ENCODE results near the gene INAFM2. TPM values are rescaled to one million over a fixed set of nuclear protein-coding genes. Genes with fewer than 3 reads are reported as not detected.

INAFM2 gene
- total RNA-seq, 1 experiment from 2014 or later = 8.8 TPM

DNA sequence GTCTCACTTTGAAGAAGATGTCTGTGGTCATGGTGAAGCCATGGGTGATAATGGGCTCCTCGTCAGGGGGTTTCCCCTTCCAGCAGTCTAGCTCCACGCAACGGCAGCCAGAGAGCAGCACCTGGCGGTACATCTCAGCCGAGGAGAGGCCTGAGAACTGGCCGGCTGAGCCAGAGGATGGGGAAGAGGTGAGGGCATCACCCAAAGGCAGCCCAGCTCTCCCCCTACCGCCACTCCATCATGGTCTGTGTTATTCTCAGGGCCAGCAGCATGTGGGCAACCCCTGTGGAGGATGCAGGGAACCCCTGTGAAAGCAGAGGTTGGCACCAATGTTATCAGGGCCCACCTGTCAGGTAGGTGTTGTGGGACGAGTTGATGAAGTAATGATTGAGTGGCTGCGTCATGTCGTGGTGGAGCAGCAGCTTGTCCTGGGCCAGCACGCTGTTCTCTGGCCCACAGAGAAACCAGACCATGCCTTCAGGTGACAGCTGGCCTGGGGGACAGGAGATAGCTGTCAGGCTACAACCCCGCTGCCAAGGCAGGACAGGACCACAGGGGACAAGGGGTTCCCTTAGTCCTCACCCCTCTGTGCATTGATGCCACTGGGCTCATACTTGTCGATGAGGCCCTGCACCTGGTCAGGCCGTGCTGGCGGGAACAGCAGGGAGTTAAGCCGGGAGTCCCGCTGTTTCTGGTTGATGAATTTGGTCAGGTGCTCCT lies 25.1 kb upstream of the INAFM2 start:
- POLR2A ChIA-PET = no interaction called here
- no peak overlapping the region for H3K27ac ChIP-seq (ENCODE audit: low read depth, low read length)
- H3K4me1 ChIP-seq (ENCODE audit: control insufficient read depth in 1 of 2, insufficient read depth in 2 of 2, low read length in 2 of 2) = peaks cover 4 to 5% of the 10 kb centered on the region in 2 experiments; a peak in 2 of 4 replicates
- no peaks in the 10 kb centered on the region for H3K79me2 ChIP-seq (ENCODE audit: insufficient read depth, low read length)
- H3K9me2 ChIP-seq (ENCODE audit: insufficient read depth) = no peaks in the 10 kb centered on the region
- no peak for TF ChIP-seq ZFX (IDR thresholded peaks at IDR 0.05)
- no peak for TF ChIP-seq YY1 (IDR thresholded peaks at IDR 0.05; ENCODE audit: extremely low read depth, insufficient replicate concordance, low read depth, low read length)
- no peak for TF ChIP-seq RAD21 (IDR thresholded peaks at IDR 0.05; ENCODE audit: low read depth)
- TF ChIP-seq CBX3 (IDR thresholded peaks at IDR 0.05; ENCODE audit: low read depth) = no peak
- no peak for TF ChIP-seq SRF (IDR thresholded peaks at IDR 0.05; ENCODE audit: low read depth)
- TF ChIP-seq, protein P1, sequence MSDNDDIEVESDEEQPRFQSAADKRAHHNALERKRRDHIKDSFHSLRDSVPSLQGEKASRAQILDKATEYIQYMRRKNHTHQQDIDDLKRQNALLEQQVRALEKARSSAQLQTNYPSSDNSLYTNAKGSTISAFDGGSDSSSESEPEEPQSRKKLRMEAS (IDR thresholded peaks at IDR 0.05) = no peak
- TF ChIP-seq, protein P2, sequence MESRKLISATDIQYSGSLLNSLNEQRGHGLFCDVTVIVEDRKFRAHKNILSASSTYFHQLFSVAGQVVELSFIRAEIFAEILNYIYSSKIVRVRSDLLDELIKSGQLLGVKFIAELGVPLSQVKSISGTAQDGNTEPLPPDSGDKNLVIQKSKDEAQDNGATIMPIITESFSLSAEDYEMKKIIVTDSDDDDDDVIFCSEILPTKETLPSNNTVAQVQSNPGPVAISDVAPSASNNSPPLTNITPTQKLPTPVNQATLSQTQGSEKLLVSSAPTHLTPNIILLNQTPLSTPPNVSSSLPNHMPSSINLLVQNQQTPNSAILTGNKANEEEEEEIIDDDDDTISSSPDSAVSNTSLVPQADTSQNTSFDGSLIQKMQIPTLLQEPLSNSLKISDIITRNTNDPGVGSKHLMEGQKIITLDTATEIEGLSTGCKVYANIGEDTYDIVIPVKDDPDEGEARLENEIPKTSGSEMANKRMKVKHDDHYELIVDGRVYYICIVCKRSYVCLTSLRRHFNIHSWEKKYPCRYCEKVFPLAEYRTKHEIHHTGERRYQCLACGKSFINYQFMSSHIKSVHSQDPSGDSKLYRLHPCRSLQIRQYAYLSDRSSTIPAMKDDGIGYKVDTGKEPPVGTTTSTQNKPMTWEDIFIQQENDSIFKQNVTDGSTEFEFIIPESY (IDR thresholded peaks at IDR 0.05; ENCODE audit: extremely low read depth, insufficient replicate concordance, low read length) = no peak
- no peak for TF ChIP-seq ELF1 (IDR thresholded peaks at IDR 0.05; ENCODE audit: borderline replicate concordance, low read depth)
- TF ChIP-seq, protein P3, sequence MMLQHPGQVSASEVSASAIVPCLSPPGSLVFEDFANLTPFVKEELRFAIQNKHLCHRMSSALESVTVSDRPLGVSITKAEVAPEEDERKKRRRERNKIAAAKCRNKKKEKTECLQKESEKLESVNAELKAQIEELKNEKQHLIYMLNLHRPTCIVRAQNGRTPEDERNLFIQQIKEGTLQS (IDR thresholded peaks at IDR 0.05) = no peak
- no peak for TF ChIP-seq JUND (IDR thresholded peaks at IDR 0.05)
- TF ChIP-seq SP1 (IDR thresholded peaks at IDR 0.05; ENCODE audit: low read depth) = no peak
- no peak for TF ChIP-seq EGR1 (IDR thresholded peaks at IDR 0.05; ENCODE audit: low read depth)
- no peak for TF ChIP-seq POLR2A (IDR thresholded peaks at IDR 0.05; ENCODE audit: borderline replicate concordance, extremely low read depth, insufficient read depth, insufficient read length)
- no peak for TF ChIP-seq CEBPB (IDR thresholded peaks at IDR 0.05; ENCODE audit: low read depth)
- TF ChIP-seq, protein P4, sequence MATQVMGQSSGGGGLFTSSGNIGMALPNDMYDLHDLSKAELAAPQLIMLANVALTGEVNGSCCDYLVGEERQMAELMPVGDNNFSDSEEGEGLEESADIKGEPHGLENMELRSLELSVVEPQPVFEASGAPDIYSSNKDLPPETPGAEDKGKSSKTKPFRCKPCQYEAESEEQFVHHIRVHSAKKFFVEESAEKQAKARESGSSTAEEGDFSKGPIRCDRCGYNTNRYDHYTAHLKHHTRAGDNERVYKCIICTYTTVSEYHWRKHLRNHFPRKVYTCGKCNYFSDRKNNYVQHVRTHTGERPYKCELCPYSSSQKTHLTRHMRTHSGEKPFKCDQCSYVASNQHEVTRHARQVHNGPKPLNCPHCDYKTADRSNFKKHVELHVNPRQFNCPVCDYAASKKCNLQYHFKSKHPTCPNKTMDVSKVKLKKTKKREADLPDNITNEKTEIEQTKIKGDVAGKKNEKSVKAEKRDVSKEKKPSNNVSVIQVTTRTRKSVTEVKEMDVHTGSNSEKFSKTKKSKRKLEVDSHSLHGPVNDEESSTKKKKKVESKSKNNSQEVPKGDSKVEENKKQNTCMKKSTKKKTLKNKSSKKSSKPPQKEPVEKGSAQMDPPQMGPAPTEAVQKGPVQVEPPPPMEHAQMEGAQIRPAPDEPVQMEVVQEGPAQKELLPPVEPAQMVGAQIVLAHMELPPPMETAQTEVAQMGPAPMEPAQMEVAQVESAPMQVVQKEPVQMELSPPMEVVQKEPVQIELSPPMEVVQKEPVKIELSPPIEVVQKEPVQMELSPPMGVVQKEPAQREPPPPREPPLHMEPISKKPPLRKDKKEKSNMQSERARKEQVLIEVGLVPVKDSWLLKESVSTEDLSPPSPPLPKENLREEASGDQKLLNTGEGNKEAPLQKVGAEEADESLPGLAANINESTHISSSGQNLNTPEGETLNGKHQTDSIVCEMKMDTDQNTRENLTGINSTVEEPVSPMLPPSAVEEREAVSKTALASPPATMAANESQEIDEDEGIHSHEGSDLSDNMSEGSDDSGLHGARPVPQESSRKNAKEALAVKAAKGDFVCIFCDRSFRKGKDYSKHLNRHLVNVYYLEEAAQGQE (IDR thresholded peaks at IDR 0.05; ENCODE audit: low read depth) = no peak
- no peak for TF ChIP-seq SIN3A (IDR thresholded peaks at IDR 0.05; ENCODE audit: low read depth)
- no peak for TF ChIP-seq FOSL1 (IDR thresholded peaks at IDR 0.05; ENCODE audit: low read depth)
- TF ChIP-seq EZH2phosphoT487 (IDR thresholded peaks at IDR 0.05; ENCODE audit: borderline replicate concordance) = no peak
- no peak overlapping the region for H3K4me2 ChIP-seq (ENCODE audit: low read length)
- DNase-seq (ENCODE audit: low read depth, low spot score) (no peak), ATAC-seq (no peak)
- H4K20me1 ChIP-seq (ENCODE audit: insufficient read depth) = no peaks in the 10 kb centered on the region
- H3K4me3 ChIP-seq (replicated peaks in 1 of 2; ENCODE audit: low read depth in 1 of 2, low read length in 2 of 2) = no peak overlapping the region
- BruUV-seq (replicated peaks) = no TSS peak
- H3K27me3 ChIP-seq (ENCODE audit: insufficient read depth, low read length) = no peaks in the 10 kb centered on the region
- no peaks in the 10 kb centered on the region for H3K9me3 ChIP-seq (ENCODE audit: control insufficient read depth in 1 of 2, insufficient read depth in 1 of 2, low read depth in 1 of 2, low read length in 2 of 2)
- no peak overlapping the region for H3K9ac ChIP-seq (ENCODE audit: low read length)
- CTCF ChIA-PET = no interaction called here
- no peak overlapping the region for H2AFZ ChIP-seq (ENCODE audit: low read depth, low read length, poor library complexity, severe bottlenecking)
- RAD21 ChIA-PET (ENCODE audit: low non-redundant PET in 1 of 2, low total read pairs in 2 of 2, uncharacterized antibody in 2 of 2, unreplicated experiment in 2 of 2) = no interaction called here
- no peaks in the 10 kb centered on the region for H3K36me3 ChIP-seq (ENCODE audit: control insufficient read depth in 1 of 2, insufficient read depth in 2 of 2, low read length in 2 of 2)
- intact Hi-C loops (cut with micrococcal nuclease) = no loop called here

All from HCT116 (cell line).